Ovary (tissue), 9 donors: ENCODE results near the gene NGEF. TPM values are rescaled to one million over a fixed set of nuclear protein-coding genes. Genes with fewer than 3 reads are reported as not detected.

Source experiments
- DNase-seq, 5 donors: peaks; one replicate each; pipeline ENCODE4 v3.0.0-alpha.2; 2019 to 2020
- H3K27ac ChIP-seq, 2 donors: fragments of 200-600 bp; one replicate each; pipeline versions ENCODE4 v1.5.1 to v1.8.0; 2019 to 2022
- H3K27me3 ChIP-seq: fragments of 200-600 bp; one replicate; pipeline ENCODE4 v1.8.0; 2022
- H3K36me3 ChIP-seq: fragments of 200-600 bp; sonication (generic); one replicate; pipeline ENCODE4 v1.5.1; 2019
- H3K4me1 ChIP-seq: one replicate; pipeline ENCODE4 v1.8.1; 2013; ENCODE audit warnings: mild to moderate bottlenecking, moderate library complexity; ENCODE audit not compliant: insufficient read depth
- H3K4me3 ChIP-seq: fragments of 200-600 bp; sonication (generic); one replicate; pipeline ENCODE4 v1.5.1; 2017
- H3K9me3 ChIP-seq, 2 donors: fragments of 200-600 bp in 1 of 2; sonication (generic) in 1 of 2; one replicate each; pipeline versions ENCODE4 v1.5.1 to v1.8.1; 2013 to 2019; ENCODE audit warnings: mild to moderate bottlenecking in 1 of 2, moderate library complexity in 1 of 2
- EP300 ChIP-seq: sonication (generic); formaldehyde crosslinking; IDR thresholded peaks from one replicate; pipeline ENCODE4 v1.6.1; 2017; ENCODE audit warnings: antibody characterized with exemption
- POLR2A ChIP-seq: fragments of 450-650 bp; IDR thresholded peaks from one replicate; pipeline ENCODE4 v1.6.1; 2017; ENCODE audit warnings: antibody characterized with exemption, mild to moderate bottlenecking, moderate library complexity
- WGBS, 3 donors: extraction: QIAGEN DNeasy Blood & Tissue Kit in 1 of 3; methylation state at CpG; one replicate each; pipeline versions ENCODE4 v1.1.5 to v1.1.7; 2013 to 2017; 5-methylcytosine and 5-hydroxymethylcytosine counted together
- intact Hi-C, 4 donors: fragments of 100-400 bp; cut with DNase I; formaldehyde crosslinking; loops; one replicate each; pipeline versions ENCODE4 v1.11.0 to v1.15.1; 2022 to 2023
- polyA plus RNA-seq, 2 donors: library from polyadenylated mRNA; stranded (reverse); fragments of 200-250 nt in 1 of 2; fragments of 350-450 nt in 1 of 2; fragmentation: Illumina TruSeq in 1 of 2; extraction: RNeasy Lipid Tissue Mini Kit (QIAGEN cat#74804) in 1 of 2; gene quantifications; one replicate each; pipeline ENCODE4 v1.2.3, GENCODE V29; 2013 to 2014
- total RNA-seq, 7 donors: library from RNA; depleted of rRNA in 2 of 7; stranded (reverse); fragments of >200 nt in 2 of 7; fragmentation: NEBNext Ultra II Directional in 3 of 7; extraction: Animal tissue kit (Norgen Biotek cat#: 25700) in 3 of 7; gene quantifications; one replicate each; pipeline versions ENCODE4 v1.1.0 to v1.2.4, GENCODE V29; 2016 to 2023
- TF ChIP-seq, protein P1 (sequence below), 3 donors: fragments of 450-650 bp in 2 of 3; fragments of 200-600 bp in 1 of 3; IDR thresholded peaks; one replicate each; pipeline versions ENCODE4 v1.5.1 to v1.8.0; 2016 to 2022; ENCODE audit warnings: antibody characterized with exemption in 3 of 3, mild to moderate bottlenecking in 1 of 3
- donor health status: DM: no; HTN: no; CAD: no; lungs with moderate emphysema.
- donor health status: DM: no; HTN: no; CAD: no.
- donor health status: Bipolar disorder and iron deficiency.
- donor health status: DM: yes; HTN: yes; CAD: no.
- donor health status: DM: no; HTN: no; CAD: no.
- donor health status: DM: yes; HTN: yes; CAD: no.

The NGEF gene
- total and polyA plus RNA-seq, 9 donors: 0.18 to 3.1 (median 0.80) TPM

DNA sequence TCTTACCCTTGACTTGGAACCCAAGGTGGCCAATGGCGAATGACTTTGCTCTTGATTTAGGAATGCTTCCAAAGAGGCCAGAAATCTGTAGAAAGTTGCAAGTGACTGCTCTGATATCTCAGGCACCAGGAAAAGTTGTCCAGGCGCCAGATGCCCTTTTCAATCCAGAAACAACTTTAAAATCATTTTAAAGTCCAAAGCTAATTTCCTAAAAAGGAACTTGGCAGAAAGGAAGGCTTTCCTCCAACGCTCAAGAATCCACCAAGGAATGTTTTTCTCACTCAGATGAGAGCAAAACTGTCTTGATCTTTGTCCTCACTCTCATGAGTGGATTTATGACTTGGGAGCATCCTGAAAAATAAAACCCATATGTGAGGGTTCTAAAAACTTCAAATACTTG lies 5.3 kb downstream of the NGEF start:
- Histone ChIP-seq H3K27me3 (no peaks in the 10 kb centered on the region), H3K9me3 (no peaks in the 10 kb centered on the region), H3K4me3 (no peak overlapping the region), H3K27ac (no peak overlapping the region), H3K36me3 (no peaks in the 10 kb centered on the region), H3K4me1 (no peaks in the 10 kb centered on the region)
- intact Hi-C loops: no loop called here
- WGBS, 3 donors: 10 to 12% (median 10%) methylated on average over 3 of the region's 3 CpGs
- no peak for DNase-seq
- TF ChIP-seq, protein P1, sequence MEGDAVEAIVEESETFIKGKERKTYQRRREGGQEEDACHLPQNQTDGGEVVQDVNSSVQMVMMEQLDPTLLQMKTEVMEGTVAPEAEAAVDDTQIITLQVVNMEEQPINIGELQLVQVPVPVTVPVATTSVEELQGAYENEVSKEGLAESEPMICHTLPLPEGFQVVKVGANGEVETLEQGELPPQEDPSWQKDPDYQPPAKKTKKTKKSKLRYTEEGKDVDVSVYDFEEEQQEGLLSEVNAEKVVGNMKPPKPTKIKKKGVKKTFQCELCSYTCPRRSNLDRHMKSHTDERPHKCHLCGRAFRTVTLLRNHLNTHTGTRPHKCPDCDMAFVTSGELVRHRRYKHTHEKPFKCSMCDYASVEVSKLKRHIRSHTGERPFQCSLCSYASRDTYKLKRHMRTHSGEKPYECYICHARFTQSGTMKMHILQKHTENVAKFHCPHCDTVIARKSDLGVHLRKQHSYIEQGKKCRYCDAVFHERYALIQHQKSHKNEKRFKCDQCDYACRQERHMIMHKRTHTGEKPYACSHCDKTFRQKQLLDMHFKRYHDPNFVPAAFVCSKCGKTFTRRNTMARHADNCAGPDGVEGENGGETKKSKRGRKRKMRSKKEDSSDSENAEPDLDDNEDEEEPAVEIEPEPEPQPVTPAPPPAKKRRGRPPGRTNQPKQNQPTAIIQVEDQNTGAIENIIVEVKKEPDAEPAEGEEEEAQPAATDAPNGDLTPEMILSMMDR (IDR thresholded peaks at IDR 0.05): no peak
- TF ChIP-seq EP300 (no peak), POLR2A (no peak)

DNA sequence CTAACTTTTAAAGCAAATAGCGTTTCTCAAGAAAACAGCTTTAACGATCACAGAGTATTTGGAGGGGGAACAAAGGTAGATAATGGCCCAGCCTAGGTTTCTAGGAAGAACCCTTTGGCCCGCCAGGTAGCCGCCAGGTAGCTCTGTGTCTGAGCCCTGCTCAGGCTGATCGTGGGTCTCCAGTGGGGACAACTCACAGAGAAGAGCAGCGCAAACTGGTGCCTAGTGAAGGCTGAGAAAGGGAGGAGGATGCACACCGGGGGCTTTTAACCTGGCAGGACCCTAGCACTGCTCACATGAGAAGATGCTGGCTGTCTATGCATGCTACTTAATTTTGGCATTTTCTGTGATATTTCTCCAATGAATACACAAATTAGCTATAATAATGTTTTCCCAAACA lies 5.8 kb downstream of the NGEF start:
- H3K36me3 ChIP-seq: no peaks in the 10 kb centered on the region
- no peak for DNase-seq
- TF ChIP-seq EP300 (no peak), POLR2A (no peak)
- TF ChIP-seq, protein P1 (IDR thresholded peaks at IDR 0.05): no peak
- H3K27me3 ChIP-seq: no peaks in the 10 kb centered on the region
- no peaks in the 10 kb centered on the region for H3K9me3 ChIP-seq
- H3K4me3 ChIP-seq: no peak overlapping the region
- WGBS, 3 donors: 76 to 84% (median 81%) methylated on average over 7 of the region's 7 CpGs
- no peaks in the 10 kb centered on the region for H3K4me1 ChIP-seq
- intact Hi-C loops: no loop called here
- no peak overlapping the region for H3K27ac ChIP-seq

DNA sequence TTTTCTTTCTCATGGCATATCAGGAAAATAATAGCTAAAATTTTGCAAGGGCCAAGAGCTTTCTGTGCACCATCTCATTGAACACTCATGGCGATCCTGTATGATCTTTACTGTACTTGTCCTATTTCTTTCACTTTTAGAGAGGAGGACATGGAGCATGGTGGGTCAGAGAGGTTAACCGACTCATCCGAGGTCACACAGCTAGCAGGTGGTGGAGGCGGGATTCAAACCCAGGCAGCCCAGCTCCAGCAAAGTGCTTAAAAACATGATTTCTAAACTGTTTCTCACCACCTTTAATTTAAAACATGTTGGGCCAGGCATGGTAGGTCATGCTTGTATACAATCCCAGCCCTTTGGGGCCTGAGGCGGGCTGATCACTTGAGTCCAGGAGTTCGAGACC lies 6.4 kb downstream of the NGEF start:
- no peaks in the 10 kb centered on the region for H3K4me1 ChIP-seq
- H3K27me3 ChIP-seq: no peaks in the 10 kb centered on the region
- no peaks in the 10 kb centered on the region for H3K9me3 ChIP-seq
- H3K4me3 ChIP-seq: no peak overlapping the region
- no peak overlapping the region for H3K27ac ChIP-seq
- intact Hi-C loops: no loop called here
- DNase-seq: no peak
- no peaks in the 10 kb centered on the region for H3K36me3 ChIP-seq
- no peak for TF ChIP-seq POLR2A
- WGBS, 3 donors: 87 to 96% (median 90%) methylated on average over 6 of the region's 6 CpGs

DNA sequence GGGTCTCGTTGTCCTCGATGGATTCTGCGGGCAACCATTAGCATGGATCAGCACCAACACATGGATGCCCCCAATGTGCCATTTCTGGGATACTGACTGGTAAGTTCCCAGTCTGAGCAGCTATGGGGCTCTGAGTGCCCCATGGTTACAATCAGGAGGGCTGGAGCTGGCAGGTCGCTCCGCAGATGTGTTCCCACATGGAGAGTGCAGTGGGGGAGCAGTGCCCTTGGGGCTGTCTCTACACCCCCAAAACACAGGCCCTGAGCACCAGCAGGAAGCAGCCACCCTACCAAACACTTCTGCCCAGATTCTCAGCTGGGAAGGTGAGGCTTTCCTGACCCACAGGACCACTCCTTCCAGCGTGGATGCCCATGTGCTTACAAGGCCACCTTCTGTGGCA lies 8.0 kb downstream of the NGEF start:
- TF ChIP-seq, protein P1 (IDR thresholded peaks at IDR 0.05): no peak
- no peak for TF ChIP-seq POLR2A
- TF ChIP-seq EP300: no peak
- Histone ChIP-seq H3K27me3 (no peaks in the 10 kb centered on the region), H3K4me1 (no peaks in the 10 kb centered on the region), H3K36me3 (no peaks in the 10 kb centered on the region), H3K4me3 (no peak overlapping the region), H3K27ac (no peak overlapping the region), H3K9me3 (no peaks in the 10 kb centered on the region)
- intact Hi-C loops: no loop called here
- WGBS, 3 donors: 91 to 95% (median 95%) methylated on average over 6 of the region's 6 CpGs
- DNase-seq: no peak

DNA sequence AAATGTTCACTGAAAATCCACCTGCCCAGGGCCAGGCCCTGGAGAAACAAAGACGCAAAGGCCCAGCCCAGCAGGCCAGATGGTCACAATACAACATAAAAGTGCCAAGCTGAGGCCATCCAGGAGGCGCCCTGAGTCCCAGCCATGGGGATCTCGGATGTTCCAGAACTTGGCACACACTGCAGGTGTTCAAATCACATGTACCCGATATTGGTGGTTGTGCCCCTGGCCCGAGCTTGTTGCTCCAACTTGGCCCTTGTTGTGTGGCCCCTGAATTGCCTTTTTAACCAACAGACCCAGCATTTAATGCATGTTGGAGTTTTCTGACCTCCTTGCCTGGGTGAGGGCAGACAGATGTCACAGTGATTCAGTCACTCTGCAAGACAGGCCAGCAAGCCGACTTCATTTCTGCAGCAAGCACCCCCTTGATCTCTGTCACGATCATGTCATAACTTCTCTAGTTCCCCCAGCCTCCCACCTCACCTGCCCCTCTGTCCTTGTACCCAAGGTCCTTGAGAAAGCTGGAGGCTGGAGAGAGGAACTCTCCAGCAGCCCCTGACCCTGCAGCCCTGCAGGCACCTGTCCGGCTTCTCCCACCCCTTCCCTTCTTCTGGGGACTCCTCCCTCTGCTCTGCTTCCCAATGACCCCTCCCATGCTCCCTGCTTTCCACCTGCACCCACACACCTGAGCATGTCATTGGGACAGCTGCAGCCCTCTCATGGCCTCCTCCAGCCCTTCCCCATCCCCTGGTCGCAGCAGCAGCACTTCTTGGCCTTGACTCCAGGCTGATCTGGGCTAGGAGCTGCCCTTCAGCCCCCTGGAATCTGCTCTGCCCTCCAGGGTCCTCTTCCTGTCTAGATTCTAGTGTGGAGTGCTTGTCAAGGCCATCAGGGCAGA lies 9.1 kb downstream of the NGEF start:
- H3K4me1 ChIP-seq: no peaks in the 10 kb centered on the region
- TF ChIP-seq, protein P1 (IDR thresholded peaks at IDR 0.05): no peak
- TF ChIP-seq POLR2A (no peak), EP300 (no peak)

More for the DNA sequence above, 9.1 kb downstream of the NGEF start:
- Histone ChIP-seq H3K9me3 (no peaks in the 10 kb centered on the region), H3K27ac (no peak overlapping the region), H3K27me3 (no peaks in the 10 kb centered on the region), H3K36me3 (no peaks in the 10 kb centered on the region), H3K4me3 (no peak overlapping the region)
- WGBS, 3 donors: 72 to 81% (median 78%) methylated on average over 9 of the region's 9 CpGs
- intact Hi-C loops: no loop called here
- no peak for DNase-seq
